ENCODE results near the gene SLC25A23. TPM values are rescaled to one million over a fixed set of nuclear protein-coding genes. Genes with fewer than 3 reads are reported as not detected.

The SLC25A23 gene
- total RNA-seq, 1 donor from 2014 or later, result 41.8 TPM

DNA sequence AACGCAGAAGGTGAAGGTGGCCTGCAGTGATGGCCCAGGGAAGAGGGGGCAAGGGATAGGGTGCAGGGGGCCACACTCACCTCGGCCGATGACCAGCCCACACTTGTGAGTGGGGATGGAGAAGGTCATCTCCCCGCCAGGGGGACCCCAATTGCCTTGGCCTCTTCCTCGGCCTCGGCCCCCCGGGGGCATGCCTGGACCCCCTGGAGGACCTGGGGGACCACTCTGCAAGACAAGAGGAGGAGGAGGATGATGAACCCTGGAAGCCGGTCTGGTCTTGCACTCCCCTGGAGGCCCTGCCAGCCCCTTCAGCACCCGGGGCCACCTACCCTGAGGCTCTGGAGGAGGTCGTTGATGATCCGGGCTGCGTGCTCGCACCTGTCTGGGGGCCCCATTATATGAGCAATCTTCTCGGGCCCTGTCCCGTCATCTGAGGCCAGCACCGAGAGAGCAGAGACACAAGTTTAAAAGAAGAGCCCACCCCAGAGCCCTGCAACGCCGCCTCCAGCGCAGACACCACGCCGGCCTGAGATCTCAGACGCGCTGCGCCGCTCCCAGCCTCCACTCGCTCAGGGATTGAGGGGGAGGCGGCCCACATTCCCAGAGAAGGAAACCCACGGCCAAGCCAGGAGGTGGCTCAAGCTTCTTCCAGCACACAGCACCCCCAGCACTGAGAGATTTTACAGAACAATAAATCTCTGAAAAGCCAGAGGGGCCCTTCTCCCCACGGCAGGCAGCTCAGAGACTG is 42.8 kb downstream of the SLC25A23 start:
- Mint-ChIP-seq H3K4me1 (ENCODE audit: low read depth, unreplicated experiment) (no peaks in the 10 kb centered on the region), H3K9me3 (ENCODE audit: unreplicated experiment) (no peaks in the 10 kb centered on the region), H3K36me3 (ENCODE audit: low read depth, unreplicated experiment) (peaks cover 6% of the 10 kb centered on the region), H3K27ac (ENCODE audit: unreplicated experiment) (no peak overlapping the region), H3K4me3 (ENCODE audit: unreplicated experiment) (no peak overlapping the region), H3K27me3 (ENCODE audit: low read depth, unreplicated experiment) (no peaks in the 10 kb centered on the region)
- TF ChIP-seq, protein P1, sequence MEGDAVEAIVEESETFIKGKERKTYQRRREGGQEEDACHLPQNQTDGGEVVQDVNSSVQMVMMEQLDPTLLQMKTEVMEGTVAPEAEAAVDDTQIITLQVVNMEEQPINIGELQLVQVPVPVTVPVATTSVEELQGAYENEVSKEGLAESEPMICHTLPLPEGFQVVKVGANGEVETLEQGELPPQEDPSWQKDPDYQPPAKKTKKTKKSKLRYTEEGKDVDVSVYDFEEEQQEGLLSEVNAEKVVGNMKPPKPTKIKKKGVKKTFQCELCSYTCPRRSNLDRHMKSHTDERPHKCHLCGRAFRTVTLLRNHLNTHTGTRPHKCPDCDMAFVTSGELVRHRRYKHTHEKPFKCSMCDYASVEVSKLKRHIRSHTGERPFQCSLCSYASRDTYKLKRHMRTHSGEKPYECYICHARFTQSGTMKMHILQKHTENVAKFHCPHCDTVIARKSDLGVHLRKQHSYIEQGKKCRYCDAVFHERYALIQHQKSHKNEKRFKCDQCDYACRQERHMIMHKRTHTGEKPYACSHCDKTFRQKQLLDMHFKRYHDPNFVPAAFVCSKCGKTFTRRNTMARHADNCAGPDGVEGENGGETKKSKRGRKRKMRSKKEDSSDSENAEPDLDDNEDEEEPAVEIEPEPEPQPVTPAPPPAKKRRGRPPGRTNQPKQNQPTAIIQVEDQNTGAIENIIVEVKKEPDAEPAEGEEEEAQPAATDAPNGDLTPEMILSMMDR (IDR thresholded peaks at IDR 0.05; ENCODE audit: insufficient read depth, low read depth, low read length), result no peak
- TF ChIP-seq EZH2 (IDR thresholded peaks at IDR 0.05; ENCODE audit: insufficient read depth, low read length), result no peak
- Histone ChIP-seq H3K9ac (ENCODE audit: low read length) (no peak overlapping the region), H3K27me3 (ENCODE audit: insufficient read depth, low read length) (no peaks in the 10 kb centered on the region), H3K79me2 (ENCODE audit: insufficient read depth, low read length) (peaks cover 42% of the 10 kb centered on the region), H4K20me1 (ENCODE audit: insufficient read depth, low read length) (peaks cover 56% of the 10 kb centered on the region), H3K4me1 (ENCODE audit: insufficient read depth, low read length) (no peaks in the 10 kb centered on the region), H3K27ac (ENCODE audit: low read depth, low read length) (no peak overlapping the region), H3K4me3 (ENCODE audit: insufficient read depth, low read depth, low read length) (no peak overlapping the region), H3K4me2 (ENCODE audit: low read length) (no peak overlapping the region), H3K36me3 (ENCODE audit: insufficient read depth, low read length) (peaks cover 20% of the 10 kb centered on the region), H3K9me3 (ENCODE audit: insufficient read depth, low read depth, low read length) (no peaks in the 10 kb centered on the region), H2AFZ (ENCODE audit: low read depth, low read length) (no peak overlapping the region)
- DNase-seq (ENCODE audit: low read depth) (no peak), FAIRE-seq (no peak)

DNA sequence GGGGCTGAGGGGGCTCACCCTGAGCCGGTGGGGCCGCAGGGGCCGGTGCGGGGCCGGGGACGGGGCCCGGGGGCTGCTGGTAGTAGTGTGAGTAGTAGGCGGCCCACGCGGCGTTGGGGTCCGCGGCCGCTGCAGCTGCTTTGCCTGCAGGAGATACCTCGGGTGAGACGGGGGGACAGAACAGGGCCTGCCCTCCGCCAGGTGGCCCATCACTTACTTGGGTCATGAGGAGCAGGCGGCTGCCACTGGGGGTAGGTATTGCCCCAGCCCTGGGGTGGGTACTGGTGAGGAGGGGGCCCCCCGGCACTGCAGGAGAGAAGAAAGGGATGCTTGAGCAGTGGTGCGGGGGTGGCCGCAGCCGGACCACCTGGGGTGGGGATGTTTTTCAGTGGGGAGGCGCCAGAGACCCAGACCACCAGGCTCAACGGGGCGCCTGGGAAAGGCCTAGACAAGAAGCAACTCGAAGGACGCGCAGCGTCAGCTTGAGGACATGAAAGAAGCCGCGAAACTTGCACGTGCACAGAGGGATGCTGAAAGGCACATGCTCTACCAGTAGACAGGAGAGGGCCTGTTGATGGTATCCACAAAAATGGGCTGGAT is 43.9 kb downstream of the SLC25A23 start:
- Histone ChIP-seq H3K36me3 (ENCODE audit: insufficient read depth, low read length) (peaks cover 16% of the 10 kb centered on the region), H2AFZ (ENCODE audit: low read depth, low read length) (no peak overlapping the region), H3K4me1 (ENCODE audit: insufficient read depth, low read length) (no peaks in the 10 kb centered on the region), H3K9ac (ENCODE audit: low read length) (no peak overlapping the region), H3K27ac (ENCODE audit: low read depth, low read length) (no peak overlapping the region), H3K9me3 (ENCODE audit: insufficient read depth, low read depth, low read length) (no peaks in the 10 kb centered on the region), H3K4me3 (ENCODE audit: insufficient read depth, low read depth, low read length) (no peak overlapping the region), H3K27me3 (ENCODE audit: insufficient read depth, low read length) (no peaks in the 10 kb centered on the region), H4K20me1 (ENCODE audit: insufficient read depth, low read length) (peaks cover 45% of the 10 kb centered on the region), H3K79me2 (ENCODE audit: insufficient read depth, low read length) (peaks cover 30% of the 10 kb centered on the region), H3K4me2 (ENCODE audit: low read length) (no peak overlapping the region)
- H3K27me3 Mint-ChIP-seq (ENCODE audit: low read depth, unreplicated experiment), result no peaks in the 10 kb centered on the region
- H3K36me3 Mint-ChIP-seq (ENCODE audit: low read depth, unreplicated experiment), result peaks cover 5% of the 10 kb centered on the region
- H3K4me1 Mint-ChIP-seq (ENCODE audit: low read depth, unreplicated experiment), result no peaks in the 10 kb centered on the region
- H3K9me3 Mint-ChIP-seq (ENCODE audit: unreplicated experiment), result no peaks in the 10 kb centered on the region
- H3K27ac Mint-ChIP-seq (ENCODE audit: unreplicated experiment), result no peak overlapping the region
- no peak for DNase-seq (ENCODE audit: low read depth)
- FAIRE-seq, result no peak
- H3K4me3 Mint-ChIP-seq (ENCODE audit: unreplicated experiment), result no peak overlapping the region
- TF ChIP-seq, protein P1 (IDR thresholded peaks at IDR 0.05; ENCODE audit: insufficient read depth, low read depth, low read length), result no peak
- TF ChIP-seq EZH2 (IDR thresholded peaks at IDR 0.05; ENCODE audit: insufficient read depth, low read length), result no peak

Data from astrocyte (in vitro differentiated cells and primary cell).